ENCODE data around the gene CCL8. TPM values are rescaled to one million over a fixed set of nuclear protein-coding genes. Genes with fewer than 3 reads are reported as not detected.
A peak's percentile ranks its signal among the peaks of the same experiment; 100 is the strongest.

CCL8 gene
- total RNA-seq, 2 donors from 2014 or later, result 0.94 to 5.9 TPM

DNA sequence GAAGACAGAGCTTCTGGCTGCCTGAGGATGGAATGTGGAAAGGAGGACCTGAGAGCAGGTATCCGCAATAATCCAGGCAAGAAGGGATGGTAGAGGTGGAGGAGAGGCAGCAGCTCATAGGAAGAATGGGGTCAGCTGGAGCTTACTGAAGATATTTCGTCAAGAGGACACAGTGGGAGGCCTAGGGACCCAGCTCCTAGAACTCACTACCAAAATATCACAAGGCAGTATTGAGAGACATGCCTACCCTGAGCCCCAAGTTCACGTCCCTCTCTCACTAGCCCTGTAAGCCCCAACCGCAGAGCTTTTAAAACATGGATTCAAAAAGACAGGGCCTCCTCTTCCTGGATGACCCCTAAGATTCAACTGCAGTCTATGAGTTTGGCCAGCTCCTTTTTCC lies 14.2 kb upstream of the CCL8 start:
- Histone ChIP-seq H3K9me3 (no peaks in the 10 kb centered on the region), H3K27ac (no peak overlapping the region), H3K27me3 (no peaks in the 10 kb centered on the region), H3K9ac (ENCODE audit: low read depth in 2 of 2, low read length in 2 of 2) (no peak overlapping the region), H3K4me3 (no peak overlapping the region), H3K4me1 (no peaks in the 10 kb centered on the region), H3K36me3 (no peaks in the 10 kb centered on the region)
- DNase-seq, result no peak
- TF ChIP-seq, protein P1, sequence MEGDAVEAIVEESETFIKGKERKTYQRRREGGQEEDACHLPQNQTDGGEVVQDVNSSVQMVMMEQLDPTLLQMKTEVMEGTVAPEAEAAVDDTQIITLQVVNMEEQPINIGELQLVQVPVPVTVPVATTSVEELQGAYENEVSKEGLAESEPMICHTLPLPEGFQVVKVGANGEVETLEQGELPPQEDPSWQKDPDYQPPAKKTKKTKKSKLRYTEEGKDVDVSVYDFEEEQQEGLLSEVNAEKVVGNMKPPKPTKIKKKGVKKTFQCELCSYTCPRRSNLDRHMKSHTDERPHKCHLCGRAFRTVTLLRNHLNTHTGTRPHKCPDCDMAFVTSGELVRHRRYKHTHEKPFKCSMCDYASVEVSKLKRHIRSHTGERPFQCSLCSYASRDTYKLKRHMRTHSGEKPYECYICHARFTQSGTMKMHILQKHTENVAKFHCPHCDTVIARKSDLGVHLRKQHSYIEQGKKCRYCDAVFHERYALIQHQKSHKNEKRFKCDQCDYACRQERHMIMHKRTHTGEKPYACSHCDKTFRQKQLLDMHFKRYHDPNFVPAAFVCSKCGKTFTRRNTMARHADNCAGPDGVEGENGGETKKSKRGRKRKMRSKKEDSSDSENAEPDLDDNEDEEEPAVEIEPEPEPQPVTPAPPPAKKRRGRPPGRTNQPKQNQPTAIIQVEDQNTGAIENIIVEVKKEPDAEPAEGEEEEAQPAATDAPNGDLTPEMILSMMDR (IDR thresholded peaks at IDR 0.05), result no peak
- intact Hi-C loops (cut with DNase I), result no loop called here

DNA sequence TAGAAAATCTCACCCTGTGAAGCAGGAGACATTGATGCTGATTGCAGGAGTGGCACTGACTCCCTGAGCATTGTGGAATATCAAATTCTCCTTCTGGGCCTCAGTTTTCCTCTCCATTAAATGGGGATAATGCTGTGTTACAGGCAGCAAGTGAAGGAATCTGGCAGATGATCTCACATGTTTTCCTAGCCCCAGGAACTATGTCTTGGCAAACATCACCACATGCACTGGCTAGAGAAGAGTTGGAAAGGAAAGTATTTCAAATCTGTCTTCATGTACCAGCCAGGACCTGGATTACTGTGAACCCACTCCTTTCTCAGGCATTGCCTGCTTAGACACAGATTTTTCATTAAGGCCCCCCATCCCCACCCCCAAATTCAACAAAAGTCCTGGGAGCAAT lies 13.6 kb upstream of the CCL8 start:
- intact Hi-C loops (cut with DNase I), result no loop called here

DNA sequence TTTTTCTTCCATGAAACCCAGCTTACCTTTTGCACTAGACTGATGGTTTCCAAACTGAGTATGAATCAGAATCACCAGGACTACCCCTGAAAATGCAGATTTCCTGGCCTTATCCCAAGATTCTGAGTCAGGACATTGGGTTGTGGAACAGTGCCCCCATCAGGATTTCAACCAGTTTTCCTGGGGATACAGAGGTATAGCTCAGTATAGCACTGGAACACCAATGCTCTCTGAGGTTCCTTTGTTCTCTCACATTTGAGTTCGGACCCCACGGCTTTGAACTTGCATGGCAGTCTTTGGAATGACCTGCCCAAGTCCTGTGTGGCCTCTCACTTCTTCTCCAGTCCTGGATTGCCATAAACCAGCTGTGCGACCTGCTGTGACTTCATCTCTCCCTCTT lies 12.8 kb upstream of the CCL8 start:
- intact Hi-C loops (cut with DNase I), result no loop called here
- DNase-seq, result no peak

More for the DNA sequence above, 13.6 kb upstream of the CCL8 start:
- Histone ChIP-seq H3K4me1 (no peaks in the 10 kb centered on the region), H3K36me3 (no peaks in the 10 kb centered on the region), H3K4me3 (no peak overlapping the region), H3K27me3 (no peaks in the 10 kb centered on the region), H3K27ac (no peak overlapping the region), H3K9ac (ENCODE audit: low read depth in 2 of 2, low read length in 2 of 2) (no peak overlapping the region), H3K9me3 (no peaks in the 10 kb centered on the region)
- DNase-seq, result no peak
- TF ChIP-seq, protein P1 (IDR thresholded peaks at IDR 0.05), result no peak

DNA sequence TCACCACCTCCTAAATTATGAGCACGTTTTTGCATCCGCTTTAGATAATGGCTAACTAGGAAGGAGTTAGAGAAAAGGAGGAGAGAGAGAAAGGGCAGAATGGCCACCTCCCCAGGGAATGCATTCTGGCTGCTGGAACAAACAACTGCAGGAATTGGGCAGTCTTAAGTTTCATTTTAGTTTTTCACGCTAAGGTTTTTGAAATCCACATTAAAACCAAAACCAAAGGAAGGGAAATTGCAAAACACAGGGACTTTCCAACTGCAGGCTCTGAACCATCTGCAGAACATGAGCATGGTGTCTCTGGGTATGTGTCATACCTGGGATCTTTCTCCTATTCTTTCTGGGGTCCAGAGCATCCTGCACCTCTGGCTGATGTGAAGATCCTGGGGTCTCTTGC lies 12.1 kb upstream of the CCL8 start:
- TF ChIP-seq, protein P1 (IDR thresholded peaks at IDR 0.05), result no peak
- no peaks in the 10 kb centered on the region for H3K36me3 ChIP-seq
- intact Hi-C loops (cut with DNase I), result no loop called here
- no peaks in the 10 kb centered on the region for H3K27me3 ChIP-seq
- H3K9me3 ChIP-seq, result no peaks in the 10 kb centered on the region
- H3K9ac ChIP-seq (ENCODE audit: low read depth in 2 of 2, low read length in 2 of 2), result no peak overlapping the region
- no peaks in the 10 kb centered on the region for H3K4me1 ChIP-seq
- H3K4me3 ChIP-seq, result no peak overlapping the region
- no peak for DNase-seq
- H3K27ac ChIP-seq, result no peak overlapping the region

More for the DNA sequence above, 12.8 kb upstream of the CCL8 start:
- no peak overlapping the region for H3K4me3 ChIP-seq
- H3K9ac ChIP-seq (ENCODE audit: low read depth in 2 of 2, low read length in 2 of 2), result no peak overlapping the region
- no peaks in the 10 kb centered on the region for H3K4me1 ChIP-seq
- TF ChIP-seq, protein P1 (IDR thresholded peaks at IDR 0.05), result peak; percentile 13
- no peaks in the 10 kb centered on the region for H3K36me3 ChIP-seq
- H3K27me3 ChIP-seq, result no peaks in the 10 kb centered on the region
- H3K9me3 ChIP-seq, result no peaks in the 10 kb centered on the region
- no peak overlapping the region for H3K27ac ChIP-seq

DNA sequence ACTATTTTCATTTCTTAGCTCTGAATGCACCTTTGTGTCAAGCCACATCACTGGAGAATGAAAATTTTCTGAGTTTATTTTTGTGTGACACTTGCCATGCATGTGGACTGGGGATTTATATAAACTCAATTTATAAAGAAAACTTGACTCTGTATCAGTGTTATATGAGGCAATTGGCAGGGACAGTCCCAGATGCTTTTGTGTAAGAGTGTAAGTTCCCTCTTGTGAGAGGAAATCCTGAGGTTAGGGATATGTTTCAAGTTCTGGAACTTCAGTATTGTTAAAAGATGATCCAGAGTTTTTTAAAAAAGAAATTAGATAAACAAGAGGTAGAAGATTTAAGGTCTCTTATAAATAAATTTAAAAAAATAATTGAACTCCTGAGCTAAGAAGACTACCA lies 10.9 kb upstream of the CCL8 start:
- Histone ChIP-seq H3K4me3 (no peak overlapping the region), H3K36me3 (no peaks in the 10 kb centered on the region), H3K9me3 (no peaks in the 10 kb centered on the region), H3K9ac (ENCODE audit: low read depth in 2 of 2, low read length in 2 of 2) (no peak overlapping the region), H3K4me1 (no peaks in the 10 kb centered on the region), H3K27ac (no peak overlapping the region), H3K27me3 (no peaks in the 10 kb centered on the region)
- no peak for DNase-seq
- TF ChIP-seq, protein P1 (IDR thresholded peaks at IDR 0.05), result no peak
- intact Hi-C loops (cut with DNase I), result no loop called here

DNA sequence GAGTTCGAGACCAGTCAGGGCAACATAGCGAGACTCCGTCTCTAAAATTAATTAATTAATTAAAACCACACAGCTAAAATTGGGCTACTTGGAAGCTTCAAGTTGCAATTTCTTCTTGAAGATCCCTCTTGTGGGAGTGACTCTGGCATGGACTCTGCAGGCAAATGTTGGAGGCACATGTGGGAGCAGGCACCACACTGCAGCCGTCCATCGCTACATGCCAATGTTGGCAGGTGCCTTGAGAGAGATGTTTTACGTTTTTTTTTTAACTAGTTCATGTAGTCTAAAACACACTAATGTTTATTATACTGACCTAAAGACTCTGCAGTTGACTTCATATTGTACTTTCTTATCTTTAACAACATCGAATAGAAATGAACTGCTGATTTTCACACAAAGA lies 7.9 kb upstream of the CCL8 start:
- H3K36me3 ChIP-seq, result no peaks in the 10 kb centered on the region
- H3K27ac ChIP-seq, result no peak overlapping the region
- TF ChIP-seq, protein P1 (IDR thresholded peaks at IDR 0.05), result no peak
- H3K9ac ChIP-seq (ENCODE audit: low read depth in 2 of 2, low read length in 2 of 2), result no peak overlapping the region
- no peak overlapping the region for H3K4me3 ChIP-seq
- no peaks in the 10 kb centered on the region for H3K27me3 ChIP-seq
- intact Hi-C loops (cut with DNase I), result no loop called here
- no peaks in the 10 kb centered on the region for H3K4me1 ChIP-seq
- DNase-seq, result no peak
- H3K9me3 ChIP-seq, result no peaks in the 10 kb centered on the region

All from colonic mucosa (tissue), 4 donors.